HG03103 (cell line): ENCODE results near the gene ARHGAP24.
"Not testable (repeated sequence)": the region's sequence is repeated elsewhere in the genome, so short reads cannot be mapped to it uniquely, and the experiment has no call there.

Experiments
- ATAC-seq: cut with Tn5 transposase; IDR thresholded peaks from one replicate; pipeline ENCODE4 v1.9.1; 2021; ENCODE audit warnings: low read depth; ENCODE audit not compliant: unreplicated experiment

Gene ARHGAP24

GRCh38 chr4:85482010-85482738 is 7.2 kb downstream of the ARHGAP24 start:
- no peak for ATAC-seq

- ATAC-seq, result no peak
Observed at GRCh38 chr4:85486425-85487086, 11.6 kb downstream of the ARHGAP24 start.

GRCh38 chr4:85488416-85488815 is 13.5 kb downstream of the ARHGAP24 start:
- no peak for ATAC-seq

GRCh38 chr4:85489273-85489981 is 14.5 kb downstream of the ARHGAP24 start:
- no peak for ATAC-seq

GRCh38 chr4:85491527-85491926 is 16.6 kb downstream of the ARHGAP24 start:
- ATAC-seq, result peak; percentile 59

GRCh38 chr4:85492336-85492735 is 17.4 kb downstream of the ARHGAP24 start:
- no peak for ATAC-seq

GRCh38 chr4:85495621-85496020 is 20.7 kb downstream of the ARHGAP24 start:
- no peak for ATAC-seq

- ATAC-seq, result no peak
Observed at GRCh38 chr4:85496126-85496849, 21.3 kb downstream of the ARHGAP24 start.

GRCh38 chr4:85496933-85497332 is 22.0 kb downstream of the ARHGAP24 start:
- ATAC-seq, result no peak

- peak; percentile 97 for ATAC-seq
Observed at GRCh38 chr4:85498068-85498733, 23.3 kb downstream of the ARHGAP24 start.

GRCh38 chr4:85499573-85499972 is 24.6 kb downstream of the ARHGAP24 start:
- ATAC-seq, result no peak

- ATAC-seq, result no peak
Observed at GRCh38 chr4:85500110-85500867, 25.3 kb downstream of the ARHGAP24 start.

- not testable (repeated sequence) for ATAC-seq
Observed at GRCh38 chr4:85501145-85501544, 26.2 kb downstream of the ARHGAP24 start.

- ATAC-seq, result no peak
Observed at GRCh38 chr4:85508654-85509053, 33.7 kb downstream of the ARHGAP24 start.

- no peak for ATAC-seq
Observed at GRCh38 chr4:85509882-85510631, 35.1 kb downstream of the ARHGAP24 start.

GRCh38 chr4:85510632-85510984 is 35.7 kb downstream of the ARHGAP24 start:
- ATAC-seq, result no peak

GRCh38 chr4:85512446-85513205 is 37.7 kb downstream of the ARHGAP24 start:
- ATAC-seq, result no peak

- no peak for ATAC-seq
Observed at GRCh38 chr4:85514117-85514516, 39.2 kb downstream of the ARHGAP24 start.
